BJ (cell line): ENCODE measurements around the gene ANGPTL5. TPM values are rescaled to one million over a fixed set of nuclear protein-coding genes. Genes with fewer than 3 reads are reported as not detected.

Experiments used
- CTCF ChIA-PET: fragments of 350-600 bp; formaldehyde crosslinking; extraction: SDS; loops from one replicate; lab custom pipeline; 2021; ENCODE audit warnings: antibody characterized with exemption, inconsistent platforms; lab: Yijun Ruan, JAX
- POLR2A ChIA-PET: fragments of 300-600 bp; sonication (Branson Sonifier 250); formaldehyde crosslinking; extraction: SDS; loops from one replicate; lab custom pipeline; 2021; ENCODE audit warnings: antibody characterized with exemption; lab: Charles Lee
- DNase-seq: peaks from one replicate; pipeline ENCODE4 v3.0.0-alpha.2; 2011; ENCODE audit warnings: low read depth
- H3K27me3 ChIP-seq: 2 replicates; pipeline ENCODE4 v1.6.0; 2011; ENCODE audit warnings: low read length; ENCODE audit not compliant: control insufficient read depth, insufficient read depth
- H3K36me3 ChIP-seq: 2 replicates; pipeline ENCODE4 v1.5.1; 2011; ENCODE audit warnings: low read length; ENCODE audit not compliant: control insufficient read depth, insufficient read depth
- H3K4me3 ChIP-seq: 2 replicates; pipeline ENCODE4 v1.5.1; 2011; ENCODE audit warnings: low read depth, mild to moderate bottlenecking, control low read depth, low read length
- polyA plus RNA-seq: library from polyadenylated mRNA; depleted of rRNA; stranded (reverse); fragments of >200 nt; gene quantifications from 2 replicates; pipeline ENCODE4 v1.2.3, GENCODE V29; 2011
- TF ChIP-seq, protein P1 (sequence below): IDR thresholded peaks from 2 replicates; pipeline ENCODE4 v1.5.1; 2011; ENCODE audit warnings: low read depth, mild to moderate bottlenecking, control low read depth, inconsistent platforms, low read length, moderate library complexity; ENCODE audit not compliant: insufficient read depth

Gene ANGPTL5
- polyA plus RNA-seq, 1 experiment, result not detected

GRCh38 chr11:101945448-101945847, 29.1 kb upstream of the ANGPTL5 start:
- Histone ChIP-seq H3K4me3 (no peak overlapping the region), H3K36me3 (no peaks in the 10 kb centered on the region), H3K27me3 (no peaks in the 10 kb centered on the region)
- DNase-seq, result no peak
- POLR2A ChIA-PET, result no interaction called here
- TF ChIP-seq, protein P1, sequence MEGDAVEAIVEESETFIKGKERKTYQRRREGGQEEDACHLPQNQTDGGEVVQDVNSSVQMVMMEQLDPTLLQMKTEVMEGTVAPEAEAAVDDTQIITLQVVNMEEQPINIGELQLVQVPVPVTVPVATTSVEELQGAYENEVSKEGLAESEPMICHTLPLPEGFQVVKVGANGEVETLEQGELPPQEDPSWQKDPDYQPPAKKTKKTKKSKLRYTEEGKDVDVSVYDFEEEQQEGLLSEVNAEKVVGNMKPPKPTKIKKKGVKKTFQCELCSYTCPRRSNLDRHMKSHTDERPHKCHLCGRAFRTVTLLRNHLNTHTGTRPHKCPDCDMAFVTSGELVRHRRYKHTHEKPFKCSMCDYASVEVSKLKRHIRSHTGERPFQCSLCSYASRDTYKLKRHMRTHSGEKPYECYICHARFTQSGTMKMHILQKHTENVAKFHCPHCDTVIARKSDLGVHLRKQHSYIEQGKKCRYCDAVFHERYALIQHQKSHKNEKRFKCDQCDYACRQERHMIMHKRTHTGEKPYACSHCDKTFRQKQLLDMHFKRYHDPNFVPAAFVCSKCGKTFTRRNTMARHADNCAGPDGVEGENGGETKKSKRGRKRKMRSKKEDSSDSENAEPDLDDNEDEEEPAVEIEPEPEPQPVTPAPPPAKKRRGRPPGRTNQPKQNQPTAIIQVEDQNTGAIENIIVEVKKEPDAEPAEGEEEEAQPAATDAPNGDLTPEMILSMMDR, result no peak
- CTCF ChIA-PET, result interaction anchor here (0.9 to 1.0 kb wide), 2 partner anchors 65 to 85 kb away, joined by 4 read pairs; no protein-coding TSS in a partner anchor

DNA sequence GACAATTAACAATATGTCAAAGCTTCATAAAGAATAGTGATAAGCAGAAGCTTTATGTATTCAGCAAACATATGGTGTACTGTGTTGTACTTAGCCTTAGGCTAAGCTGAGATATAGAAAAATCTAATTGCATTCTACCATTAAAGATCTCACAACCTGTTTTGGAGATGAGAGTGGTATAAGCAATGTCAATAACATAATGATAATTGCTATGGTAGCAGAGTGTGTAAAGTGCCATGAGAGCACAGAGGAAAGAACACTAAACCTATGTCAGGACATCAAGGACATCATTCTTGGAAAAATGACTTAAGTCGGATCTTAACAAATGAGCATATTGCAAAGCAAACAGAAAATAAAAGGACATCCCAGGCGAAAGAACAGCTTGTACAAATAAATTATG, 28.6 kb upstream of the ANGPTL5 start:
- ChIA-PET CTCF (interaction anchor here (1.0 kb wide), 1 partner anchor 84 kb away, joined by 4 read pairs; no protein-coding TSS in a partner anchor), POLR2A (no interaction called here)

DNA sequence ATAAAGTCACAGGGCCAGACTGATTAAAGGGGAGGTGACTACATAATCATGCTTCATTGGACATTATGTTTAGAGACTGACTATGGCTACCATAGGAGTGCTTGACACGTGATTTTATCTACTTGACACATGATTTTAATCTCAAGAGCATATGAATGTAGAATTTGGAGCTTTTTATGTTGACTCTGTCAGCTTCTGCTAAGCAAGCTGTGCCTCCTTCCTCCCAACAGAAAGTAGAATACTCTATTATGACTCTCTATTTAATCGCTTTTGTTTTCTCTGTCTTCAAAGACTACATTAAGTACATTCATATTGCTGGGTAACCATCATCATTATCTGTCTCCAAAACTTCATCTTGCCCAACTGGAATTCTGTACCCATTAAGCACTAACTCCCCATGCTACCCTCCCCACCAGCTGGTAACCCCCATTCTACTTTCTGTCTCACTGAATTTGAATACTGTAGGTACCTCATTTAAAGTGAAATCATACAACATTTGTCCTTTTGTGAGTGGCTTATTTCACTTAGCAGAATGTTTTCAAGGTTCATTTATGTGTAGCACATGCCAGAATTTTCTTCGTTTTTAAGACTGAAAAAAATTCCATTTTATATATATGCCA, 24.7 kb upstream of the ANGPTL5 start:
- no peaks in the 10 kb centered on the region for H3K36me3 ChIP-seq
- POLR2A ChIA-PET, result no interaction called here
- DNase-seq, result no peak
- CTCF ChIA-PET, result no interaction called here
- TF ChIP-seq, protein P1, result no peak
- no peaks in the 10 kb centered on the region for H3K27me3 ChIP-seq
- H3K4me3 ChIP-seq, result no peak overlapping the region

More for the DNA sequence above, 28.6 kb upstream of the ANGPTL5 start:
- no peaks in the 10 kb centered on the region for H3K36me3 ChIP-seq
- H3K4me3 ChIP-seq, result no peak overlapping the region
- no peak for DNase-seq
- TF ChIP-seq, protein P1, result no peak
- no peaks in the 10 kb centered on the region for H3K27me3 ChIP-seq

- TF ChIP-seq, protein P1, result no peak
- H3K27me3 ChIP-seq, result no peaks in the 10 kb centered on the region
- ChIA-PET CTCF (no interaction called here), POLR2A (no interaction called here)
- no peaks in the 10 kb centered on the region for H3K36me3 ChIP-seq
- no peak for DNase-seq
- no peak overlapping the region for H3K4me3 ChIP-seq
Observed at GRCh38 chr11:101931692-101932091, 15.4 kb upstream of the ANGPTL5 start.

- H3K4me3 ChIP-seq, result no peak overlapping the region
- no peak for DNase-seq
- CTCF ChIA-PET, result interaction anchor here (0.7 kb wide), 1 partner anchor 735 kb away, joined by 3 read pairs; no protein-coding TSS in a partner anchor
- H3K27me3 ChIP-seq, result no peaks in the 10 kb centered on the region
- TF ChIP-seq, protein P1, result no peak
- POLR2A ChIA-PET, result no interaction called here
- no peaks in the 10 kb centered on the region for H3K36me3 ChIP-seq
Observed at GRCh38 chr11:101929294-101929915, 13.1 kb upstream of the ANGPTL5 start.
